CD4-positive, alpha-beta T cell treated with Interferon alpha-2 for 1 hour (primary cell): ENCODE data around the gene SEMA6A.

Experiments used
- DNase-seq, 2 donors: peaks; one replicate each; pipeline ENCODE4 v3.0.0-alpha.2; 2020 to 2022

Gene SEMA6A

DNA sequence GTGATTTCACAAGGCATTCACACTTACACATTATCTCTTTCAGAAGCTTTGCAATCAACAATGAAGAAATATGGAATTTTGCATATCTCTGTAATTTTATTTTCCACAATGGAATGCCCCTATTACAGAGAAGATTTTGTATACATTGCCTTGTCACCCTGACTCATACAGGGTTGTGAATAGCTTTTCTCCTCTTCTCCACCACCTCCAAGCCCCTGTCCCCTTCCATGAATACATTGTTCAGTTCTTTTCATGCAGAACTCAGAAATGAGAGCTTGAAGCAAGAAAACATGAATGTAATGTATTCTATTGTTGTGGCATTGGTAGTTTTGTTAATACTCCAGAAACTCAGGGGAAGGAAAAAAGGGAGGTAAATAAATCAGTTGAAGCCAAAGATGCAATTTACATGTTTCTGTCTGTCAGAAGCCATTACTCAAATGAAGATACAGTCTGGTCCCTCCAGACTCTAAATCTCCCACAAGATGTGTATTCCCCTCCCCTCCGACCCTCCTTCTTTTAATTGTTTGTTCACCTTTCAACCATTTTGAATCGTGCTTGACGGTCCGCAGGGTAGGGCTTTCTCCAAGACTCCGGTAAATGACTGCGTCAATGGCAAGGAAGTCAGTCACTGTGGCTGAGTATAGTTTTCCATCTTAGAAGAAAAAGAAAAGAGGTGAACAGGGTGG lies 86.1 kb downstream of the SEMA6A start:
- DNase-seq: no peak

GRCh38 chr5:116487045-116487444 lies 87.6 kb downstream of the SEMA6A start:
- no peak for DNase-seq

GRCh38 chr5:116486588-116486987 lies 88.0 kb downstream of the SEMA6A start:
- DNase-seq: no peak

DNA sequence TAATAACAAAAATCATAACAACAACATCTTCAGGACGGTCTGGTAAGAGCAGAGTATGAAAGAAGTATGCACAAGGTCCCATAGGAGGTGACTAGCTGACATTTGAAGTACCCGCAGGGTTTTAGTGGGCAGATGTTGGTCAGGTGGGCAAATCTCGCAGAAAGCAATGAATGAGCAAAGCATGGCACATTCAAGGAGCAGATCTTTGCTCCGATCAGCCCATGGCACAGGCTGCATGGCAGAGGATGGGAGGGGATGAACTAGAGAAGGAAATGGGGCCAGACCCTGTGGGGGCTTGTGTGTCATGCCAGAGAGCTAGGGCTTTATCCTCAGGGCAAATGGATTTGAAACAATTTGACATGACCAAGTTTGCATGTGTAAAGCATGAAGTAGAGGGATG lies 90.0 kb downstream of the SEMA6A start:
- DNase-seq: no peak

DNA sequence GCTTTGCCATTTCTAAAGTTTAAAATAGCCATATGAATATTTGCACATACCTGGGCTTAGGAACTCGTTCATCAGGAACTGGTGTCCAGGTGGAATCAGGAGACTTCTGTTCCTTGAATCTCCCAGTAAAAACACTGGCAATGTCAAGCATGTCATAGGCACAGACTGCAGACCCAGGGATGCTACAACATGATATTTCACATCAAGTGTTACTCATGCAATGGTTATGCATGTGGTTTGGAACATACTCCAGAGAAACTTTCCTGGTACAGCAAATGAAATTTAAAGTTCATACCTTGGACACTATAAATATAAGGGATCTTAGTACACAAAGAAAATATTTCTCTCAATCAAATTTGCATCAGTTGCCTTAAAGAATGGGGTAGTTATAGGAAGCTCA lies 92.2 kb downstream of the SEMA6A start:
- no peak for DNase-seq

DNA sequence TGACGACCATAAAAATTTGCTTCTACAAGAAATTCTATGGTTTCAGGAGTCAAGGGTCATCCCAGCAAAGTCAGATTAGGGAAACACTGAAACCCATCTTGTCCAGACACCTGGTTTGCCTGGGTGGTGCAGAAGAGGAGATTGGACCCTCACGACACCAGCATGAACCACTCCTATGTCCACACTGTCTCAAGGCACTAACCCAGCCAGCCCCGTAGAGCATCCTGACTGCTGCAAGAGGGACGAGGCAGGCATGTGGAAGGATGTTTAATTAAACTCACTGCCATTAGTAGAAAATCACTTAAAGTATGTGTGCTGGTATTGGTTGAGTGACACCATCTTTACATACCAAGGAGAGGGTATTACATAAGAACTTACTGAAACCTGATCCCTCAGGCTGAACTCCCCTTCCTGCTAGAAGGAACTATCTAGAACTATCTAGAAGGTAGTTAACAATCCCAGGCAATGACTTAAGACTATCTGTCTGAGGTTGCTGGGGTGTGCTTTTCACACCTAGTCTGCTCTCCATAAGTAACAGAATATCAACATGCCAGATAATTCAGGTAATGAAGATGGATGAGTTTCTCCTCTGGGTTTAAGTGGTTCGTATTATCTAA lies 93.6 kb downstream of the SEMA6A start:
- DNase-seq: no peak

DNA sequence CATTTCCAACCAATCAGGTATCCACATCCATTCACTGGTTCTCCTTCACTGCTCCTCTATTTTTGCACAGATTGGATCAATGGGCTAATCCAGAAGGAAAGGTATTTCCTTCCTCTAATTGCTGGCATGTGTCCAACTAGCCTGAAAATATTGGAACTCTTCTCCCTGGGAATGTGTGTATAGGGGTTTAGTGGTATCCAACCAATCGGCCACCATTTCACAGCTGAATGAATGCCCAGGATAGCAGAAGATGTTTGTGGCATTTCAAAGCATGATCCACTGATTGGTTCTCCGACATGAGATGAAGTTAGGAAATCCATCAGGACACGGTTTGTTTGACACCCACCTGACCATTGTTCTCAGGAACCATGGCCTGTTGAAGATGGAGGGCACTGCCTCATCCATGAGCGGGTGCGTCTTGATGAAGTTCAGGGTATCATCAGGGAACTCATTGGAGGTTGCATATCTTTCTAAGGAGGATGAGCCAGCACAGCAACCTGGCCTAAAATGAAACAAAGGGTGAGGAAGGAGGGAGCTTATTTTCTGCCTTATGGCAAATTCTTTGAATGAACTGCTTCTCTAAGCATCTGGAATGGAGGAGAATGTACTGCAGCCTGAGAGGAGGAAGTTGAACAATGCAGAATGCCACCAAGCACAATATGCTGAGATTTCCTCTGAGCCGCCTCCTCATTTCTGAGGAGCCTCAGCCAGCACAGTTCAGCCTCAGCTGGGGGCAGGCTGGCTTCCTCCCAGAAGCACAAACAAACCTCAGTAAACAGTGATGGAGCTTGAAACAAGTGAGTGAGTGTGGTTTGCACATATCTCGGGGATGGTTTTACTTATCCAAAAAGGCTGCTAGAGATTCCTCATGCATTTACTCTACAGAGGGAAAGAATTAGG lies 94.6 kb downstream of the SEMA6A start:
- DNase-seq: no peak

DNA sequence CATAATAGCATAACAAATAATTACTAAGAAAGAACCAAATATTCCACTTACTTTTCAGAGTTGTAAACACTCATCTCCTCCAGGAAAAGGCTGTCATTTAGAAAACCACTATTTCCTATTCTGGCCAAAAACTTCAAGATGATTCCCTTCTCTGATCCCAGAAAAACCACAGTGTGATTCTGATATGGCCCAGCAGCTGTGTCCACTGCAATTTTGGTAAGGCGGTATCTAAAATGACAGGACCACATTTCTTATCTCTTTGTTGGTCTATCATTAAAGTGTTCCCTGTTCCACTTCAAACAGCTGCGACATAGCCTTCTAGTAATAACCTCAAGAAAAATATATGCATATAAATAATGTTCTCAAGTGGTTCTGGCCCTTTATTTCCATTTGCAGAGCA lies 96.1 kb downstream of the SEMA6A start:
- DNase-seq: no peak

DNA sequence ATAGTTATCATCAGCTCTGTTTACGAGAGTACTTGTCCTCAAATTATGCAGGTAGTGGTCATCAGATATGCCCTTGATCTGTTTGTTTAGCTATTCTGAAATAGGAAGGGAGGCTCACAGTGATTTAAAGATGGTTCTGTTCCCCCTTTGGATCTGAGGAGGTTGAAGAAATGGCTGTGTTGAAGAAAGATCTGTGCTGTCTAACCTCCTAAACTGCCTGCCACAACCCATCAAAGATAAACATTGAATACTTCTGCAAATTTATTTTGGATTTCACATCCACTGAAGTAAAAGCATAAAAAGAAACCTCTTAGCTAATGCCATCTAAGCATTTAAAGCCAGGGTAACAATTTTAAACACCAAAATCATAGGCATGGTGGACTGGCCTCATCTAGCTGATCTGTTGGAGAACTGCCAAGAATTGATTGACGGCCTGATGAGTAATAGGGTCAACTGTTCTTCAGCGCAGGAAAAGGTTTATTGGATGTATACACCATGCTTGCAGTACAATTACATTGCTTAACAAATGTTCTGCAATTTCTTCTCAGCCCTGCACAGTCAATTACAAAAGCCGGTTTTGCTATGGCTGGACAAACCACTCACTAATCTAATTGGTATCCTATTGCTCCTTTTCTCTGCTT lies 97.6 kb downstream of the SEMA6A start:
- DNase-seq: no peak

- no peak for DNase-seq
Measured at GRCh38 chr5:116475338-116475737, 99.3 kb downstream of the SEMA6A start.

DNA sequence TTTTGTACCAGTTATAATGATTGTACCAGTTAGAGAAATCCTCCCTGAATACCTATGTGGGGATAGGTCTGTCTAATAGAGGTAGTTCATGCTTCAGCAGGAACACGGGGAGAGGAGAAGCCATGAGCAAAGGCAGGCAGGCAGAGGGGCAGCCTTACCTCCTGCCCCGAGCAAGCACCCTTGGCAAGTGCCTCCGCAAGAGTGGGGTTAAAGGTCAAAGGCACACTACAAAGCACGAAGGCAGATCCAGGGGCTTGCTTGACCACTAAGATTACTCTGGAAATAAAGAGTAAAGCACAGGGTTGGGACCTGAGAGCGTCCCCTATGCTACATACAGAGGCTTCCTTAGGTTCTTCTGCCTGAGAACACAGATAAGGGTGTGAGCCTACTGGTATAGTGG lies 100.9 kb downstream of the SEMA6A start:
- DNase-seq: no peak

GRCh38 chr5:116472274-116472673 lies 102.3 kb downstream of the SEMA6A start:
- no peak for DNase-seq

GRCh38 chr5:116469631-116470030 lies 105.0 kb downstream of the SEMA6A start:
- DNase-seq: no peak

- no peak for DNase-seq
Measured at GRCh38 chr5:116468583-116468982, 106.0 kb downstream of the SEMA6A start.

DNA sequence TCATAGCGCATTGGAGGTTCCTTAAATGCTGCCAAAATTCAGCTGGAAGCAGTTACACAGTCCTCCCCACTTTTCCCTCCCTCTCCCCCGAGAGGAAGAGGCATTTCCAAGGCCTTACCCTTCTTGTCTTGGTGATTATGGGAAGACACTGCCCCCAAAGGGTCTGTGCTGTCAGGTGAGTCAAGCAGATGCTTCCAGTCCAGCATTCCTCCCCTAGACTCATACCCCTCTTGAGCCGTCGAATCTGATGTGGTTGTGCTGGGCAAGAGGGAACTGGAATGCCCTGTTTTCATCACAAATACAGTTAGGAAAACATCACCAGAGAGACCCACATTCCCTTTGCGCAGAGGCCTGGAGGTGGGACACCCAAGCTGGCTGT lies 107.2 kb downstream of the SEMA6A start:
- no peak for DNase-seq

DNA sequence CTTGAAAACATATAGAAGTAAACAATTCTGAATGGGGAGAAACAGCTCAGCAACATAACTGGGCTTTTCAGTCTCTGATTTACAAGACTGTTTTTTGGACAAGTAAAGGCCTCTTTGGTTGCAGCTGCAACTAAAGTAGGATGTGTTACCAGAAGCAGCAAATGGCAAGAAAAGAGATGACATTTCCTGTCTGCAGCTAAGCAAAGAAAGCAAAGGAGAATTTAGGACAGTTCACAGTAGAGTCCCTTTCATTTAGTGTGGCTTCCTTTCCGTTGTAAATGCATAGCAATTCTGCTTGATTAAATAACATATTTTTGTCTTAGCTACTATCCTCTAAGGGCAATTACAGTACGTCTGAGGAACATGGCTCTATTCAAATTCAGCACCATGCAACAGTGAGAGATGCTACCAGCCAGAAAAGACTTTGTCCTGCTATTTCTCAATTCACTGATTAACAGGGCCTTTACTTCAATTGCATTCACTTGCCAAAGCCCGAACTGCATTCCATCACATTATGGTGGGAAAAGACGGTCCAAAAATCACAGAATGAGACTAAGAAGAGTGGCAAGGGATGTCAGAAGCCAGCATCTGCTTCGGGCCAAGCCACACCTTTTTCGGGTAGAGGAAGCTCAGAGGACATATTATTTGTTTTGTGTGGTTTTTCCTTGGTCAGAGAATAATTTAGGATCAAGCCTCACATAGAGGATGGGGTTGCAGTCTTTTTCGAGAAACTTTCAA lies 107.7 kb downstream of the SEMA6A start:
- DNase-seq: no peak

GRCh38 chr5:116465411-116465810 lies 109.2 kb downstream of the SEMA6A start:
- no peak for DNase-seq

DNA sequence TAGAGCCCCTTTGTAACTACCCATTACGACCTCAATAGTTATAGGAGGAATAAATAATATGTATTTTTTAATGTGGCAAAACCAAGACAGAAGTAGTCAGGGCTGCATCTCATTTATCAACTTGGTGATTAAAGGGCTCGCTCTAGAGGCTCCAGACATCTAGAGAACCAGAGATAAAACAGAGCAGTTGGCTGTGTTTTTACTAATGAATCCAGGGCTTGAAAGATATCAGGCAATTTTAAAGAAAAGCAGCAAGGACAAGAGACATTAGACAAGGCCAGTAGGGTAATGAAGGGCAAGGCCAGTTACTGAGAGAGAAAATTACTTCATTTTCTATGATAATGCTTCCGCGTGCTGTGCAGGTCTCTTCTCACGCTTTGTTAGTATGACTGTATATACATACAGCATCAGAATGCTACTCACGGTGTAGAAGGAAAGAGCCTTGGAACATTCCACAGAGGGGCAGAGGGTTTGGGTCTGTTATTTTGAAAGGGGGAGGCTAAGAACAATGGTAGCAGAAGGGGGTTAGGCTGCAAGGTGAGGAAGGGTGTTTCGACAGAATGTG lies 110.4 kb downstream of the SEMA6A start:
- DNase-seq: no peak

DNA sequence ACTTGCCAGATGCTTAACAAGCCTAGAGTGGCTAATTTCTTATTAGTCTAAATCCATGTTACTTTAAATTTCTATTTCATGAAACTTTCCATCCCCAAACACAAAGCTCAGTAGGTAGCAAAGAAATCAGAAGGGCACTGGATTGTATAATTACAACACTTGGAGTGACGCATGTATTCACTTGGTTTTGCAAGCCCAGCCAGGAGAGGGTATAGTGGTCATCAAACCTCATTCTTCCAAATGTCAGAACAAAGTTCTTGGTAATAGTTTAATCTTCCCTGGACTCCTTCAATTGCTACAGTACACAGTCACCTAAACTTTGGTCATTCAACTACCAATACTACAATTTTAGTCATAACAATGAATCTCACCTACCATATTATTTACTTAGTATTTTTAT lies 112.1 kb downstream of the SEMA6A start:
- DNase-seq: no peak

- no peak for DNase-seq
Measured at GRCh38 chr5:116459301-116459700, 115.3 kb downstream of the SEMA6A start.

- no peak for DNase-seq
Measured at GRCh38 chr5:116457062-116457461, 117.6 kb downstream of the SEMA6A start.

DNA sequence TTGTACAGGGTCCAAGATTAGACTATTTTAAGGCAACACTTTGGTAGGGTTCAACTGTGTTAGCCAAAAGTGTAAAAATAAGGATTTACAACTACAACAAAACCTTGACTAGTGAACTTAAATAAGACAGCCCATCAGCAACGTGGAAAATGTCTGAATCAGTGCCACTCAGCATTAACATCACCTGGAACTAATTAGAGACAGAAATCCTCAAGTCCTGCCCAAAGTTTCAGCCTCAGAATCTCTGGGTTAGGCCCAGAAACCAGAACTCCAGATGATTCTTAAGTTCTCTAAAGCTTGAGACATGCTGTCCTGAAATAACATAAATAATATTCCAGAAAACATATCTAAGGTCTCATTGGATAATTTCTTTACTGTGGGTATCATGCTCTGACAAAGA lies 118.6 kb downstream of the SEMA6A start:
- DNase-seq: no peak
